ENCODE measurements around the gene ABCC2. TPM values are rescaled to one million over a fixed set of nuclear protein-coding genes. Genes with fewer than 3 reads are reported as not detected.
"Not testable (repeated sequence)": the region's sequence is repeated elsewhere in the genome, so short reads cannot be mapped to it uniquely, and the experiment has no call there.

Gene ABCC2
- total RNA-seq, 3 donors from 2014 or later: 0.69 to 1.6 (median 1.6) TPM

DNA sequence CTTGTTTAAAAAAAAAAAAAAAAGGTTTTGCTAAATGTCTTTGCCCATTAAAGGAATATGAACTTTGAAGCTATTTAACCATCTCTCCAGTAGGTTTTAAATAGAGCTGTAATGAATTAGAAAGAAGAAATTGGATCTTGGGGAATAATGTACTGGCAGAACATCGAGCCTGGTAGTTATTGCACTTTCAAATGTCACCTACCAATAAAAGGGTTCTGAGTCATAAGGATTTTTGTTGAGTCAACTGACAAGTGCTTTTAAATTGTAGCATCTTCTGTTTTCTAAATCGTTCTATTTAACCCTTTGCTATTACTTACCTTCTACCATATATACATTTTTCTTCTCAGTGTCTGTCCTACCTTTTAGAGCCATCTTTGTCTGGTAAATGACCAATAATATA lies 39.7 kb upstream of the ABCC2 start:
- Histone ChIP-seq H3K4me1 (ENCODE audit: low read depth) (no peaks in the 10 kb centered on the region), H3K4me3 (no peak overlapping the region), H3K9me3 (peaks cover 13% of the 10 kb centered on the region), H3K36me3 (ENCODE audit: low read depth) (peaks cover 28% of the 10 kb centered on the region)
- intact Hi-C loops (cut with DNase I, micrococcal nuclease): no loop called here
- no peak for ATAC-seq
- DNase-seq: no peak
- TF ChIP-seq, protein P1, sequence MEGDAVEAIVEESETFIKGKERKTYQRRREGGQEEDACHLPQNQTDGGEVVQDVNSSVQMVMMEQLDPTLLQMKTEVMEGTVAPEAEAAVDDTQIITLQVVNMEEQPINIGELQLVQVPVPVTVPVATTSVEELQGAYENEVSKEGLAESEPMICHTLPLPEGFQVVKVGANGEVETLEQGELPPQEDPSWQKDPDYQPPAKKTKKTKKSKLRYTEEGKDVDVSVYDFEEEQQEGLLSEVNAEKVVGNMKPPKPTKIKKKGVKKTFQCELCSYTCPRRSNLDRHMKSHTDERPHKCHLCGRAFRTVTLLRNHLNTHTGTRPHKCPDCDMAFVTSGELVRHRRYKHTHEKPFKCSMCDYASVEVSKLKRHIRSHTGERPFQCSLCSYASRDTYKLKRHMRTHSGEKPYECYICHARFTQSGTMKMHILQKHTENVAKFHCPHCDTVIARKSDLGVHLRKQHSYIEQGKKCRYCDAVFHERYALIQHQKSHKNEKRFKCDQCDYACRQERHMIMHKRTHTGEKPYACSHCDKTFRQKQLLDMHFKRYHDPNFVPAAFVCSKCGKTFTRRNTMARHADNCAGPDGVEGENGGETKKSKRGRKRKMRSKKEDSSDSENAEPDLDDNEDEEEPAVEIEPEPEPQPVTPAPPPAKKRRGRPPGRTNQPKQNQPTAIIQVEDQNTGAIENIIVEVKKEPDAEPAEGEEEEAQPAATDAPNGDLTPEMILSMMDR (IDR thresholded peaks at IDR 0.05): no peak

DNA sequence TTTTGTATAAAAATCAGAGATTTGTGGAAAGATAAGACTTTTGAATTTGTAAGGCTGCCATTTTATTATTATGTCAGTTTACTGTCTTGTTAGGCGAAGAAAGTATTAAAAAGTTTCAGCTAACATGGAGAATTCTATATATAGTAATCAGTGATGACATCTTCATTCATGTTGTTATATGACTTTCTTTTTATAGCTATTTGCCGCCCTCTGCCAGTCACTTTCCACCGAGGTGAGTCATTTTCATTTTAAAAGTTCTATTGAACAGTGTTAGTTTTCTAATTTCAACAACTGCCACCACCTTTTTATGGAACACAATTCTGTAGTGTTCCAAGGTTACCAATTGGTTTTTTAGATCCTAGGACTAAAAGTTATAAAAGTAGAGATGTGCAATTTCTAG lies 38.6 kb upstream of the ABCC2 start:
- Histone ChIP-seq H3K9me3 (peaks cover 13% of the 10 kb centered on the region), H3K4me1 (ENCODE audit: low read depth) (no peaks in the 10 kb centered on the region), H3K4me3 (no peak overlapping the region), H3K36me3 (ENCODE audit: low read depth) (peaks cover 28% of the 10 kb centered on the region)
- peak; percentile 50 for ATAC-seq
- intact Hi-C loops (cut with DNase I, micrococcal nuclease): no loop called here
- no peak for DNase-seq
- TF ChIP-seq, protein P1 (IDR thresholded peaks at IDR 0.05): no peak

DNA sequence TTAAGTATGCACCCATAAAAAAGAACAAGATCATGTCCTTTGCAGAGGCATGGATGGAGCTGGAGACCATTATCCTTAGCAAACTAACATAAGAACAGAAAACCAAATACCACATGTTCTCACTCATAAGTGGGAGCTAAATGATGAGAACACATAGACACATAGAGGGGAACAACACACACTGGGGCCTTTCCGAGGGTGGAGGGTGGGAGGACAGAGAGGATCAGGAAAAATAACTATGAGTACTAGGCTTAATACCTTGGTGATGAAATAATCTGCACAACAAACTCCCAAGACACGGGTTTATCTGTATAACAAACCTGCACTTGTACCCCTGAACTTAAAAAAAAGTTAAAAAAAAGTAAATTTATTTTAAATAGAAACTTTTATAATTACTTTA lies 36.3 kb upstream of the ABCC2 start:
- ATAC-seq; H3K9me3 ChIP-seq; H3K4me1 ChIP-seq (ENCODE audit: low read depth); DNase-seq; intact Hi-C loops (cut with DNase I, micrococcal nuclease); H3K4me3 ChIP-seq: not testable (repeated sequence)
- H3K36me3 ChIP-seq (ENCODE audit: low read depth): peaks cover 12% of the 10 kb centered on the region

DNA sequence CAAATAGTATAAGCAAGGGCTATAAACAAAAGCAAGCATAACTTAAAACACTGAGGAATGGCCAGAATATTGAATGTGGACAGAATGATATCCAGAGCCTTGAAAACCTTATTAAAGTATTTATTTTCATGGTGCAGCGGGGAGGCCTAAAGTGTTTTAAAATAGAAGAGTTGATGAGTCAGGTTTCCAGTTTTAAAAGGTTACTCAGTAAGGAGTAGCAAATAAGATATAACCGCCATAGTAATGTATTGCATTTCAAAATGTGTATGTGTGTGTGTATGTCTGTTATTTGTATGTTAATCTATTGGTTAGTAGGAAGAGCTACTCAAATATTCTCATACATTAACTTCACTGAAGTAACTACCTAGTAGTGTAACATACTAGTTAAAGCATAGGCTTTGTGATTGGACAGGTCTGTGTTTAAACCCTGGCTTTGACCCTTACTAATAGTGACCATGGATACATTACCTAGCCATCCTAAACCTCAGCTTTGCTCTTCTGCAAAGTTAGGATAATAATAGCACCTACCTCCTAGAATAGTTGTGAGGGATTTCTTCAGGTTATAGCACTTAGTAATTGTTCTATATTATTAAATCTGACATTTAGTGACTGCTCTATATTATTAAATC lies 33.5 kb upstream of the ABCC2 start:
- Histone ChIP-seq H3K4me3 (no peak overlapping the region), H3K4me1 (ENCODE audit: low read depth) (no peaks in the 10 kb centered on the region), H3K9me3 (no peaks in the 10 kb centered on the region), H3K36me3 (ENCODE audit: low read depth) (peaks cover 9% of the 10 kb centered on the region)
- no peak for DNase-seq
- ATAC-seq: no peak
- intact Hi-C loops (cut with DNase I, micrococcal nuclease): no loop called here
- TF ChIP-seq, protein P1 (IDR thresholded peaks at IDR 0.05): no peak

DNA sequence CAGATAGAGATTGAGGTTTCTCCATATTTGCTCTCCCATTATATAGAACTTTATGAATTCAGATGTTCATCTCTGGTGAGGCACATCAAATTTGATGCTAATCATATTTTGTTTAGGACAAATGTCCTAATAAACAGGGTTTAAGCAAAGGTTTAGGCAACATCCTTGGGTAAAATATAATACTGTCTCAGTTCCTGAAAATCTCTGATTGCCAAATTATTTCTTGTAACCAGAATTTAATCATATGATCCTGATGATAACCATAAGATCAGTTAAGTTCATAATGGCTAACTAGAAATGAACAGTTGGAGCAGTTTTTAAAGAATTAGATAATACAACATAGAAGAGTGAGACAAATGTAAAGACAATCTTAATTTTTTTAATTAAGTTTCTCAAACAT lies 31.8 kb upstream of the ABCC2 start:
- intact Hi-C loops (cut with DNase I, micrococcal nuclease): no loop called here
- H3K4me1 ChIP-seq (ENCODE audit: low read depth): no peaks in the 10 kb centered on the region
- ATAC-seq: no peak
- peaks cover 3% of the 10 kb centered on the region for H3K36me3 ChIP-seq (ENCODE audit: low read depth)
- DNase-seq: no peak
- H3K9me3 ChIP-seq: no peaks in the 10 kb centered on the region
- TF ChIP-seq, protein P1 (IDR thresholded peaks at IDR 0.05): no peak
- no peak overlapping the region for H3K4me3 ChIP-seq

DNA sequence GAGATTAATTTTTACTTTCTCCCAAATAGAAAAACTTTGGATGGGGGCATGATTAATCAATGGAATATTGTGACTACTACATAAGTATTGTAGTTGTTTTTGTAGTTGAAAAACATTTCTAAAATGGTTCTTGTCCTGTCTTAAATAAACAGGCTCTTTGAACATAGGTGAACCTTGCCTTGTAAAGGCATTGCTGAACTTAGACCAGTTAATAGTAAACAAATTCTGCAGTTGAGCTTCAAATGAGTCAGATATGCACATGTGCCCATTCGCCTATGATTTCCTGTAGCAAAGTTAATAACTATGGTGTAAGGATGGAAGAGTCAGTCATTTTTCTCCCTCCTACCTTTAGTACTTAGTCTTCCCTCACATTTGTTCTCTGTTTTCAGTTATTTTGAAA lies 27.8 kb upstream of the ABCC2 start:
- DNase-seq (no peak), ATAC-seq (no peak)
- no peaks in the 10 kb centered on the region for H3K9me3 ChIP-seq
- H3K36me3 ChIP-seq (ENCODE audit: low read depth): no peaks in the 10 kb centered on the region
- H3K4me1 ChIP-seq (ENCODE audit: low read depth): no peaks in the 10 kb centered on the region
- H3K4me3 ChIP-seq: no peak overlapping the region
- intact Hi-C loops (cut with DNase I, micrococcal nuclease): no loop called here
- TF ChIP-seq, protein P1 (IDR thresholded peaks at IDR 0.05): no peak

Measured in mucosa of descending colon (tissue), 3 donors.